GM12878 (cell line): ENCODE data around the gene ABCG1. TPM values are rescaled to one million over a fixed set of nuclear protein-coding genes. Genes with fewer than 3 reads are reported as not detected.

Source experiments
- EGR1 ChIP-seq, 2 experiments: IDR thresholded peaks; 1 replicate in 1 of 2; 2 replicates in 1 of 2; pipeline ENCODE4 v1.6.1; 2011 to 2012; ENCODE audit warnings: low read depth in 2 of 2, low read length in 2 of 2, borderline replicate concordance in 1 of 2, mild to moderate bottlenecking in 1 of 2, moderate library complexity in 1 of 2
- EZH2 ChIP-seq: IDR thresholded peaks from 2 replicates; pipeline ENCODE4 v1.6.1; 2012; ENCODE audit warnings: low read depth, mild to moderate bottlenecking, control low read depth, inconsistent platforms, low read length, borderline replicate concordance; ENCODE audit not compliant: control insufficient read depth
- FOS ChIP-seq: IDR thresholded peaks from 3 replicates; pipeline ENCODE4 v1.6.1; 2011; ENCODE audit warnings: borderline replicate concordance; ENCODE audit not compliant: insufficient read length; ENCODE audit errors: extremely low read depth
- HSF1 ChIP-seq: fragments of 150-350 bp; IDR thresholded peaks from 2 replicates; pipeline ENCODE4 v1.6.1; 2014; ENCODE audit warnings: mild to moderate bottlenecking, low read depth, low read length
- POLR2AphosphoS2 ChIP-seq: IDR thresholded peaks from 2 replicates; pipeline ENCODE4 v1.6.1; 2011; ENCODE audit warnings: low read depth, mild to moderate bottlenecking, low read length, improper control_type of control experiment, moderate library complexity
- POU2F2 ChIP-seq: IDR thresholded peaks from 3 replicates; pipeline ENCODE4 v1.6.1; 2011; ENCODE audit warnings: low read depth, mild to moderate bottlenecking, low read length, borderline replicate concordance
- PRDM15 ChIP-seq: fragments of 450-650 bp; formaldehyde crosslinking; IDR thresholded peaks from 2 replicates; pipeline ENCODE4 v1.4.0; 2020; ENCODE audit warnings: mild to moderate bottlenecking, moderate library complexity
- RB1 ChIP-seq: fragments of 450-650 bp; formaldehyde crosslinking; IDR thresholded peaks from 2 replicates; pipeline ENCODE4 v1.6.1; 2017; ENCODE audit warnings: mild to moderate bottlenecking, borderline replicate concordance
- RUNX3 ChIP-seq: IDR thresholded peaks from 2 replicates; pipeline ENCODE4 v1.6.1; 2012; ENCODE audit warnings: low read length, inconsistent platforms
- SMAD1 ChIP-seq: fragments of 450-650 bp; IDR thresholded peaks from 2 replicates; pipeline ENCODE4 v1.6.1; 2018; ENCODE audit warnings: mild to moderate bottlenecking, low read depth; ENCODE audit not compliant: partially characterized antibody
- SP1 ChIP-seq: IDR thresholded peaks from one replicate; pipeline ENCODE4 v1.6.1; 2011; ENCODE audit warnings: low read depth, low read length
- SREBF2 ChIP-seq: IDR thresholded peaks from 2 replicates; pipeline ENCODE4 v1.6.1; 2012; ENCODE audit warnings: mild to moderate bottlenecking, low read length
- WRNIP1 ChIP-seq: IDR thresholded peaks from 2 replicates; pipeline ENCODE4 v1.6.1; 2011; ENCODE audit warnings: low read depth, low read length, improper control_type of control experiment, borderline replicate concordance
- ZSCAN29 ChIP-seq: fragments of 450-650 bp; IDR thresholded peaks from 2 replicates; pipeline ENCODE4 v1.6.1; 2017; ENCODE audit warnings: mild to moderate bottlenecking, moderate library complexity
- polyA plus RNA-seq, 11 experiments: library from polyadenylated mRNA; depleted of rRNA in 4 of 11; unstranded in 6 of 11; stranded (reverse) in 5 of 11; fragments of >200 nt; fragmentation: Nextera tagmentation in 4 of 11; fragmentation: Illumina TruSeq in 1 of 11; extraction: Ambion mirVana in 4 of 11; extraction: Trizol in 1 of 11; gene quantifications; 1 replicate in 1 of 11; 2 replicates in 10 of 11; pipeline versions ENCODE4 v1.2.1 to v1.2.3, GENCODE V29; 2011 to 2016; ENCODE audit warnings: inconsistent platforms in 2 of 11, missing spikeins in 2 of 11, low read depth in 1 of 11
- total RNA-seq, 4 experiments: library from RNA; depleted of rRNA in 3 of 4; stranded (reverse); fragments of >200 nt in 3 of 4; fragmentation: Illumina TruSeq in 1 of 4; extraction: Trizol in 1 of 4; gene quantifications; 2 replicates each; pipeline versions ENCODE4 v1.2.1 to v1.2.3, GENCODE V29; 2013 to 2021
- TF ChIP-seq, protein P1 (sequence below): IDR thresholded peaks from 2 replicates; pipeline ENCODE4 v1.6.1; 2012; ENCODE audit warnings: low read depth, low read length, improper control_type of control experiment
- TF ChIP-seq, protein P2 (sequence below): fragments of 450-650 bp; IDR thresholded peaks from 2 replicates; pipeline ENCODE4 v1.6.1; 2018; ENCODE audit warnings: mild to moderate bottlenecking, low read depth, moderate library complexity; ENCODE audit not compliant: partially characterized antibody
- TF ChIP-seq, protein P3 (sequence below), 3 experiments: IDR thresholded peaks in 2 of 3; conservative IDR thresholded peaks in 1 of 3; 2 replicates each; pipeline ENCODE4 v1.5.1; 2011; ENCODE audit warnings: low read depth in 3 of 3, low read length in 3 of 3, mild to moderate bottlenecking in 3 of 3, control low read depth in 2 of 3, moderate library complexity in 2 of 3, inconsistent platforms in 1 of 3, mixed read lengths in 1 of 3; ENCODE audit not compliant: control insufficient read depth in 2 of 3, insufficient read depth in 1 of 3; ENCODE audit errors: extremely low read depth in 1 of 3

The ABCG1 gene
- total and polyA plus RNA-seq, 10 of the 15 experiments (the other 5 are each of a cell fraction or from before 2014, with no cell fraction given) = 0.59 to 19.3 (median 5.7) TPM

DNA sequence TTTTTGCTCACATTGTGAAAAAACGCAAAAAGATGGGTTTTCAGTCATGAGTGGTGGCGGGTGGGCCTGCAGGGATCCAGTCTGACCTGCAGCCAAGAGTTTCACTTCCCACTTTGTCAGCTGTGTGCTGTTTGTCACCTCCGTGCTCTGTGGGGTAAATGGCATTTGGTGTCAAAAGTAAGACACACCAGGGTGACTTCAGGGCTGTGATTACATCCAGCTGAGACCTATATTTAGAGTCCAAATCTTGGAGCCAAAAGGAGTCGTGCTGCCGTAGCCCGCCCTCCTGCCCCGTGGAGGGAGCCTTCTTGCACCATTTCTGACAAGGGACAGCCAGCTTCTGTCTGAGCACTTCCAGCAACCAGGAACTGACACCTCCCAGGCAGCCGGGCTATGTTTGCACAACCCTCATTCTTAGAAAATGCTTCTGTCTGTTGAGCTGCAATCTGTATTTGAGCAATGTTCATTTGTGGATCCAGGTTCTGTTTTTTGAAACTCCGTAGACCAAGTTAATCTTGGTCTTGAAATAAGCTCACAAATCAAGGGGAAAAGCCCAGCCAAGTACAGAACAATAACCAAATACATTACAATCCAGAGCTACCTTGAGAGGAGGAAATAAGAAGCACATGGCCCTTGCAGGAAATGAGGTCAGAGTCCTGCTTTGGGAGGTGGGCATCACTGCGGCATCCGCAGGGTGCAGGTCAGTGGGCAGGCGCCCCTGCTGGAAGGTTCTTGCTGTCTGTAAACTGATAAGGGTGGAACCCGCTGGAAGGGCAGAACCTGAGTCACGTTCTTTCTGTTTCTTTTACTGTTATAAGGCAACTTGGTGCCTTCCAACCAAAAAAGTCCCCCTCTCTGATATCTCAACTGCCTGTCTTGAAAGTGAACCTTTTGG lies 14.4 kb downstream of the ABCG1 start (continued):
- no peak for TF ChIP-seq EGR1 (IDR thresholded peaks at IDR 0.05; ENCODE audit: borderline replicate concordance in 1 of 2, low read depth in 2 of 2, low read length in 2 of 2)
- no peak for TF ChIP-seq SREBF2
- no peak for TF ChIP-seq WRNIP1
- TF ChIP-seq, protein P1, sequence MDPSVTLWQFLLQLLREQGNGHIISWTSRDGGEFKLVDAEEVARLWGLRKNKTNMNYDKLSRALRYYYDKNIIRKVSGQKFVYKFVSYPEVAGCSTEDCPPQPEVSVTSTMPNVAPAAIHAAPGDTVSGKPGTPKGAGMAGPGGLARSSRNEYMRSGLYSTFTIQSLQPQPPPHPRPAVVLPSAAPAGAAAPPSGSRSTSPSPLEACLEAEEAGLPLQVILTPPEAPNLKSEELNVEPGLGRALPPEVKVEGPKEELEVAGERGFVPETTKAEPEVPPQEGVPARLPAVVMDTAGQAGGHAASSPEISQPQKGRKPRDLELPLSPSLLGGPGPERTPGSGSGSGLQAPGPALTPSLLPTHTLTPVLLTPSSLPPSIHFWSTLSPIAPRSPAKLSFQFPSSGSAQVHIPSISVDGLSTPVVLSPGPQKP = no peak
- TF ChIP-seq RB1 = no peak
- no peak for TF ChIP-seq PRDM15
- TF ChIP-seq HSF1 = no peak
- TF ChIP-seq EZH2 = no peak
- TF ChIP-seq, protein P2, sequence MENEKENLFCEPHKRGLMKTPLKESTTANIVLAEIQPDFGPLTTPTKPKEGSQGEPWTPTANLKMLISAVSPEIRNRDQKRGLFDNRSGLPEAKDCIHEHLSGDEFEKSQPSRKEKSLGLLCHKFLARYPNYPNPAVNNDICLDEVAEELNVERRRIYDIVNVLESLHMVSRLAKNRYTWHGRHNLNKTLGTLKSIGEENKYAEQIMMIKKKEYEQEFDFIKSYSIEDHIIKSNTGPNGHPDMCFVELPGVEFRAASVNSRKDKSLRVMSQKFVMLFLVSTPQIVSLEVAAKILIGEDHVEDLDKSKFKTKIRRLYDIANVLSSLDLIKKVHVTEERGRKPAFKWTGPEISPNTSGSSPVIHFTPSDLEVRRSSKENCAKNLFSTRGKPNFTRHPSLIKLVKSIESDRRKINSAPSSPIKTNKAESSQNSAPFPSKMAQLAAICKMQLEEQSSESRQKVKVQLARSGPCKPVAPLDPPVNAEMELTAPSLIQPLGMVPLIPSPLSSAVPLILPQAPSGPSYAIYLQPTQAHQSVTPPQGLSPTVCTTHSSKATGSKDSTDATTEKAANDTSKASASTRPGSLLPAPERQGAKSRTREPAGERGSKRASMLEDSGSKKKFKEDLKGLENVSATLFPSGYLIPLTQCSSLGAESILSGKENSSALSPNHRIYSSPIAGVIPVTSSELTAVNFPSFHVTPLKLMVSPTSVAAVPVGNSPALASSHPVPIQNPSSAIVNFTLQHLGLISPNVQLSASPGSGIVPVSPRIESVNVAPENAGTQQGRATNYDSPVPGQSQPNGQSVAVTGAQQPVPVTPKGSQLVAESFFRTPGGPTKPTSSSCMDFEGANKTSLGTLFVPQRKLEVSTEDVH = no peak
- TF ChIP-seq POLR2AphosphoS2 = no peak
- peak; percentile 70 for TF ChIP-seq SP1
- TF ChIP-seq ZSCAN29 = no peak
- TF ChIP-seq RUNX3 = peak; percentile 81
- TF ChIP-seq SMAD1 = peak; percentile 14
- TF ChIP-seq FOS = no peak
- TF ChIP-seq, protein P3, sequence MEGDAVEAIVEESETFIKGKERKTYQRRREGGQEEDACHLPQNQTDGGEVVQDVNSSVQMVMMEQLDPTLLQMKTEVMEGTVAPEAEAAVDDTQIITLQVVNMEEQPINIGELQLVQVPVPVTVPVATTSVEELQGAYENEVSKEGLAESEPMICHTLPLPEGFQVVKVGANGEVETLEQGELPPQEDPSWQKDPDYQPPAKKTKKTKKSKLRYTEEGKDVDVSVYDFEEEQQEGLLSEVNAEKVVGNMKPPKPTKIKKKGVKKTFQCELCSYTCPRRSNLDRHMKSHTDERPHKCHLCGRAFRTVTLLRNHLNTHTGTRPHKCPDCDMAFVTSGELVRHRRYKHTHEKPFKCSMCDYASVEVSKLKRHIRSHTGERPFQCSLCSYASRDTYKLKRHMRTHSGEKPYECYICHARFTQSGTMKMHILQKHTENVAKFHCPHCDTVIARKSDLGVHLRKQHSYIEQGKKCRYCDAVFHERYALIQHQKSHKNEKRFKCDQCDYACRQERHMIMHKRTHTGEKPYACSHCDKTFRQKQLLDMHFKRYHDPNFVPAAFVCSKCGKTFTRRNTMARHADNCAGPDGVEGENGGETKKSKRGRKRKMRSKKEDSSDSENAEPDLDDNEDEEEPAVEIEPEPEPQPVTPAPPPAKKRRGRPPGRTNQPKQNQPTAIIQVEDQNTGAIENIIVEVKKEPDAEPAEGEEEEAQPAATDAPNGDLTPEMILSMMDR (IDR thresholded peaks at IDR 0.05 in 2 of 3, conservative IDR thresholded peaks at IDR 0.05 in 1 of 3; ENCODE audit: control insufficient read depth in 2 of 3, extremely low read depth in 1 of 3, insufficient read depth in 1 of 3, low read depth in 3 of 3, low read length in 3 of 3) = peak; percentile 37 to 47 (median 43); a peak in 4 of 6 replicates
- 0 out of 3 replicates have a peak, but pooled peaks have one; percentile 43 for TF ChIP-seq POU2F2
